H1 (cell line): ENCODE results near the gene IRF7.

Experiments used
- BRCA1 ChIP-seq: IDR thresholded peaks from 2 replicates; pipeline ENCODE4 v1.6.1; 2012; ENCODE audit warnings: low read depth, low read length, improper control_type of control experiment
- CBX5 ChIP-seq: fragments of 300-800, 300-1000 bp; sonication (generic); IDR thresholded peaks from 2 replicates; pipeline ENCODE4 v1.7.1; 2016; ENCODE audit warnings: antibody characterized with exemption, low read length, low read depth
- CTCF ChIP-seq, 3 experiments: IDR thresholded peaks; 1 replicate in 2 of 3; 2 replicates in 1 of 3; pipeline versions ENCODE4 v1.5.1 to v1.6.1; 2011; ENCODE audit warnings: low read length in 3 of 3, mild to moderate bottlenecking in 3 of 3, inconsistent platforms in 2 of 3, low read depth in 1 of 3, moderate library complexity in 1 of 3; ENCODE audit not compliant: insufficient read depth in 1 of 3; ENCODE audit errors: control extremely low read depth in 1 of 3
- EP300 ChIP-seq, 2 experiments: IDR thresholded peaks; 1 replicate in 1 of 2; 2 replicates in 1 of 2; pipeline ENCODE4 v1.6.1; 2011 to 2012; ENCODE audit warnings: low read depth in 2 of 2, low read length in 2 of 2, mild to moderate bottlenecking in 2 of 2, borderline replicate concordance in 1 of 2, inconsistent platforms in 1 of 2, moderate library complexity in 1 of 2
- JUND ChIP-seq: IDR thresholded peaks from 2 replicates; pipeline ENCODE4 v1.6.1; 2011; ENCODE audit warnings: mild to moderate bottlenecking, improper control_type of control experiment, low read length
- MAFK ChIP-seq: IDR thresholded peaks from 2 replicates; pipeline ENCODE4 v1.6.1; 2012; ENCODE audit warnings: low read depth, mild to moderate bottlenecking, improper control_type of control experiment, low read length
- POLR2A ChIP-seq, 2 experiments: IDR thresholded peaks; 1 replicate in 1 of 2; 2 replicates in 1 of 2; pipeline ENCODE4 v1.6.1; 2011; ENCODE audit warnings: low read depth in 2 of 2, low read length in 2 of 2, mild to moderate bottlenecking in 2 of 2; ENCODE audit errors: control extremely low read depth in 1 of 2
- TAF1 ChIP-seq: IDR thresholded peaks from 2 replicates; pipeline ENCODE4 v1.6.1; 2011; ENCODE audit warnings: mild to moderate bottlenecking, low read depth, low read length
- YY1 ChIP-seq: IDR thresholded peaks from 2 replicates; pipeline ENCODE4 v1.6.1; 2011; ENCODE audit warnings: low read depth, mild to moderate bottlenecking, low read length
- TF ChIP-seq, protein P1 (sequence below): IDR thresholded peaks from 2 replicates; pipeline ENCODE4 v1.6.1; 2011; ENCODE audit warnings: low read depth, mild to moderate bottlenecking, low read length; ENCODE audit not compliant: insufficient read depth

- no peak for TF ChIP-seq TAF1
- no peak for TF ChIP-seq BRCA1
- TF ChIP-seq CTCF (IDR thresholded peaks at IDR 0.05; ENCODE audit: control extremely low read depth in 1 of 3, insufficient read depth in 1 of 3, low read depth in 1 of 3, low read length in 3 of 3) = no peak
- TF ChIP-seq MAFK = no peak
- TF ChIP-seq JUND = no peak
- no peak for TF ChIP-seq POLR2A (IDR thresholded peaks at IDR 0.05; ENCODE audit: control extremely low read depth in 1 of 2, low read depth in 2 of 2, low read length in 2 of 2)
- TF ChIP-seq, protein P1, sequence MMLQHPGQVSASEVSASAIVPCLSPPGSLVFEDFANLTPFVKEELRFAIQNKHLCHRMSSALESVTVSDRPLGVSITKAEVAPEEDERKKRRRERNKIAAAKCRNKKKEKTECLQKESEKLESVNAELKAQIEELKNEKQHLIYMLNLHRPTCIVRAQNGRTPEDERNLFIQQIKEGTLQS = no peak
- no peak for TF ChIP-seq CBX5
- TF ChIP-seq YY1 = no peak
- TF ChIP-seq EP300 (IDR thresholded peaks at IDR 0.05; ENCODE audit: borderline replicate concordance in 1 of 2, low read depth in 2 of 2, low read length in 2 of 2) = no peak
Observed at GRCh38 chr11:610146-610801, 5.5 kb downstream of the IRF7 start.
